HEK293 (cell line): ENCODE results near the gene GLT1D1.

Experiments used
- CTCF ChIA-PET: fragments of 350-600 bp; formaldehyde crosslinking; extraction: SDS; loops from one replicate; lab custom pipeline; 2021; ENCODE audit warnings: antibody characterized with exemption; lab: Yijun Ruan, JAX
- POLR2A ChIA-PET: fragments of 300-600 bp; formaldehyde crosslinking; extraction: SDS; loops from one replicate; lab custom pipeline; 2020; ENCODE audit warnings: antibody characterized with exemption, inconsistent platforms; lab: Yijun Ruan, JAX
- H3K27ac ChIP-seq: fragments of 200-500 bp; sonication (Bioruptor generic); 2 replicates; pipeline ENCODE4 v1.5.1; 2014; ENCODE audit warnings: low read depth, low read length, control low read depth, inconsistent platforms; ENCODE audit errors: extremely low read depth
- H3K36me3 ChIP-seq, 2 experiments: fragments of 200-500 bp in 1 of 2; sonication (Bioruptor generic) in 1 of 2; 1 replicate in 1 of 2; 2 replicates in 1 of 2; pipeline ENCODE4 v1.5.1; 2014 to 2017; ENCODE audit warnings: inconsistent platforms in 2 of 2, low read length in 2 of 2; ENCODE audit not compliant: control insufficient read depth in 2 of 2, insufficient read depth in 1 of 2
- H3K4me1 ChIP-seq: fragments of 200-500 bp; sonication (Bioruptor generic); 2 replicates; pipeline ENCODE4 v1.5.1; 2014; ENCODE audit warnings: mild to moderate bottlenecking, low read length, inconsistent platforms; ENCODE audit not compliant: control insufficient read depth, insufficient read depth
- H3K4me3 ChIP-seq: 2 replicates; pipeline ENCODE4 v1.5.1; 2011; ENCODE audit warnings: low read depth, mild to moderate bottlenecking, control low read depth, low read length, moderate library complexity
- H3K9me3 ChIP-seq: fragments of 200-500 bp; sonication (Bioruptor generic); 2 replicates; pipeline ENCODE4 v1.5.1; 2014; ENCODE audit warnings: low read depth, low read length, inconsistent platforms; ENCODE audit not compliant: control insufficient read depth, insufficient read depth
- CTCF ChIP-seq: fragments of 450-650 bp; formaldehyde crosslinking; IDR thresholded peaks from 2 replicates; pipeline ENCODE4 v1.5.1; 2016; ENCODE audit warnings: missing biosample characterization, missing genetic modification characterization
- ELK4 ChIP-seq: IDR thresholded peaks from 2 replicates; pipeline ENCODE4 v1.6.1; 2011; ENCODE audit warnings: mild to moderate bottlenecking, low read depth, low read length, borderline replicate concordance
- HOXA7 ChIP-seq: sonication (generic); formaldehyde crosslinking; IDR thresholded peaks from 2 replicates; pipeline ENCODE4 v1.8.1; 2022; ENCODE audit warnings: missing genetic modification reagents, borderline replicate concordance
- KLF10 ChIP-seq: fragments of 450-650 bp; IDR thresholded peaks from 2 replicates; pipeline ENCODE4 v1.5.1; 2018; ENCODE audit warnings: missing biosample characterization, mild to moderate bottlenecking, missing genetic modification characterization
- KLF8 ChIP-seq: fragments of 450-650 bp; formaldehyde crosslinking; IDR thresholded peaks from 2 replicates; pipeline ENCODE4 v1.5.1; 2016; ENCODE audit warnings: missing biosample characterization, missing genetic modification characterization
- MZF1 ChIP-seq: fragments of 450-650 bp; formaldehyde crosslinking; IDR thresholded peaks from 2 replicates; pipeline ENCODE4 v1.5.1; 2017; ENCODE audit warnings: missing biosample characterization, missing genetic modification characterization, borderline replicate concordance
- OSR2 ChIP-seq: fragments of 450-650 bp; formaldehyde crosslinking; IDR thresholded peaks from 2 replicates; pipeline ENCODE4 v1.5.1; 2016; ENCODE audit warnings: missing biosample characterization, missing genetic modification characterization
- REPIN1 ChIP-seq: fragments of 450-650 bp; formaldehyde crosslinking; IDR thresholded peaks from 2 replicates; pipeline ENCODE4 v1.5.1; 2017; ENCODE audit warnings: missing biosample characterization, missing genetic modification characterization, low read depth
- SCRT2 ChIP-seq: fragments of 450-650 bp; formaldehyde crosslinking; IDR thresholded peaks from 2 replicates; pipeline ENCODE4 v1.5.1; 2016; ENCODE audit warnings: missing biosample characterization, missing genetic modification characterization
- ZBTB20 ChIP-seq: fragments of 450-650 bp; formaldehyde crosslinking; IDR thresholded peaks from 2 replicates; pipeline ENCODE4 v1.5.1; 2016; ENCODE audit warnings: missing biosample characterization, missing genetic modification characterization
- ZBTB49 ChIP-seq: fragments of 450-650 bp; formaldehyde crosslinking; IDR thresholded peaks from 2 replicates; pipeline ENCODE4 v1.5.1; 2016; ENCODE audit warnings: missing biosample characterization, missing genetic modification characterization, low read depth
- ZBTB7A ChIP-seq: fragments of 450-650 bp; formaldehyde crosslinking; IDR thresholded peaks from 2 replicates; pipeline ENCODE4 v1.5.1; 2016; ENCODE audit warnings: low read depth, missing biosample characterization, missing genetic modification characterization
- ZNF155 ChIP-seq: fragments of 450-650 bp; formaldehyde crosslinking; IDR thresholded peaks from 2 replicates; pipeline ENCODE4 v1.5.1; 2016; ENCODE audit warnings: missing biosample characterization, missing genetic modification characterization
- ZNF157 ChIP-seq: fragments of 450-650 bp; formaldehyde crosslinking; IDR thresholded peaks from 2 replicates; pipeline ENCODE4 v1.5.1; 2016; ENCODE audit warnings: missing biosample characterization, missing genetic modification characterization
- ZNF202 ChIP-seq: fragments of 450-650 bp; formaldehyde crosslinking; IDR thresholded peaks from 2 replicates; pipeline ENCODE4 v1.5.1; 2016; ENCODE audit warnings: missing biosample characterization, missing genetic modification characterization, borderline replicate concordance
- ZNF214 ChIP-seq: fragments of 450-650 bp; formaldehyde crosslinking; IDR thresholded peaks from 2 replicates; pipeline ENCODE4 v1.5.1; 2017; ENCODE audit warnings: missing biosample characterization, mild to moderate bottlenecking, missing genetic modification characterization, borderline replicate concordance
- ZNF223 ChIP-seq: fragments of 450-650 bp; formaldehyde crosslinking; IDR thresholded peaks from 2 replicates; pipeline ENCODE4 v1.5.1; 2016; ENCODE audit warnings: missing biosample characterization, missing genetic modification characterization
- ZNF398 ChIP-seq: fragments of 450-650 bp; formaldehyde crosslinking; IDR thresholded peaks from 2 replicates; pipeline ENCODE4 v1.5.1; 2017; ENCODE audit warnings: missing biosample characterization, missing genetic modification characterization
- ZNF433 ChIP-seq: fragments of 450-650 bp; formaldehyde crosslinking; IDR thresholded peaks from 2 replicates; pipeline ENCODE4 v1.5.1; 2016; ENCODE audit warnings: missing biosample characterization, missing genetic modification characterization, low read depth
- ZNF549 ChIP-seq: fragments of 450-650 bp; IDR thresholded peaks from 2 replicates; pipeline ENCODE4 v1.5.1; 2018; ENCODE audit warnings: missing biosample characterization, missing genetic modification characterization, mild to moderate bottlenecking, inconsistent platforms, moderate library complexity
- ZNF561 ChIP-seq: fragments of 450-650 bp; IDR thresholded peaks from 2 replicates; pipeline ENCODE4 v1.5.1; 2018; ENCODE audit warnings: missing biosample characterization, missing genetic modification characterization, borderline replicate concordance
- ZNF600 ChIP-seq: fragments of 450-650 bp; formaldehyde crosslinking; IDR thresholded peaks from 2 replicates; pipeline ENCODE4 v1.5.1; 2016; ENCODE audit warnings: missing biosample characterization, missing genetic modification characterization
- ZNF692 ChIP-seq: fragments of 450-650 bp; formaldehyde crosslinking; IDR thresholded peaks from 2 replicates; pipeline ENCODE4 v1.5.1; 2016; ENCODE audit warnings: missing biosample characterization, missing genetic modification characterization
- ZNF707 ChIP-seq: fragments of 450-650 bp; formaldehyde crosslinking; IDR thresholded peaks from 2 replicates; pipeline ENCODE4 v1.5.1; 2016; ENCODE audit warnings: missing biosample characterization, missing genetic modification characterization
- ZNF776 ChIP-seq: fragments of 450-650 bp; formaldehyde crosslinking; IDR thresholded peaks from 2 replicates; pipeline ENCODE4 v1.5.0; 2017; ENCODE audit warnings: missing biosample characterization, missing genetic modification characterization, borderline replicate concordance
- ZNF785 ChIP-seq: fragments of 450-650 bp; formaldehyde crosslinking; IDR thresholded peaks from 2 replicates; pipeline ENCODE4 v1.5.1; 2016; ENCODE audit warnings: missing biosample characterization, missing genetic modification characterization
- ZNF792 ChIP-seq: fragments of 450-650 bp; formaldehyde crosslinking; IDR thresholded peaks from 2 replicates; pipeline ENCODE4 v1.5.1; 2016; ENCODE audit warnings: missing biosample characterization, missing genetic modification characterization

The GLT1D1 gene

GRCh38 chr12:128806573-128806972 lies 46.7 kb upstream of the GLT1D1 start:
- peaks cover 7 to 70% of the 10 kb centered on the region in 2 experiments for H3K36me3 ChIP-seq
- no peak overlapping the region for H3K4me3 ChIP-seq
- TF ChIP-seq HOXA7 (CRISPR knock-in tag) (no peak), SCRT2 (tag by site-specific recombination) (no peak), ZNF707 (no peak), ZNF214 (tag by site-specific recombination) (no peak), MZF1 (tag by site-specific recombination) (no peak), ZBTB49 (tag by site-specific recombination) (no peak), ZNF433 (tag by site-specific recombination) (no peak), ZNF792 (tag by site-specific recombination) (no peak), OSR2 (no peak), REPIN1 (no peak), KLF10 (tag by site-specific recombination) (no peak), ZNF223 (no peak), ZNF776 (no peak), ZNF561 (tag by site-specific recombination) (no peak)
- no peak overlapping the region for H3K27ac ChIP-seq
- ChIA-PET POLR2A (no interaction called here), CTCF (no interaction called here)
- no peaks in the 10 kb centered on the region for H3K4me1 ChIP-seq
- no peaks in the 10 kb centered on the region for H3K9me3 ChIP-seq

- Histone ChIP-seq H3K36me3 (peaks cover 7 to 70% of the 10 kb centered on the region in 2 experiments), H3K4me1 (no peaks in the 10 kb centered on the region), H3K4me3 (no peak overlapping the region), H3K9me3 (no peaks in the 10 kb centered on the region), H3K27ac (no peak overlapping the region)
- CTCF ChIA-PET, result no interaction called here
- POLR2A ChIA-PET, result no interaction called here
- no peak for TF ChIP-seq CTCF (tag by site-specific recombination)
- no peak for TF ChIP-seq ZNF785 (tag by site-specific recombination)
- no peak for TF ChIP-seq ZBTB20
- no peak for TF ChIP-seq ZNF155 (tag by site-specific recombination)
- no peak for TF ChIP-seq ELK4
- no peak for TF ChIP-seq ZNF549 (tag by site-specific recombination)
- TF ChIP-seq ZNF600, result no peak
- TF ChIP-seq ZNF692, result no peak
- TF ChIP-seq ZNF157 (tag by site-specific recombination), result no peak
- no peak for TF ChIP-seq ZBTB7A (tag by site-specific recombination)
- TF ChIP-seq ZNF398 (tag by site-specific recombination), result no peak
- TF ChIP-seq ZNF202, result no peak
- no peak for TF ChIP-seq KLF8
Measured at GRCh38 chr12:128807161-128807724, 46.0 kb upstream of the GLT1D1 start.
